HG02981 (cell line): ENCODE measurements around the gene RASL11B.

Source experiments
- ATAC-seq: cut with Tn5 transposase; IDR thresholded peaks from one replicate; pipeline ENCODE4 v1.9.1; 2021; ENCODE audit warnings: mild to moderate bottlenecking, moderate library complexity; ENCODE audit not compliant: unreplicated experiment

The RASL11B gene

GRCh38 chr4:52911684-52912294 is 49.7 kb downstream of the RASL11B start:
- ATAC-seq: peak; percentile 89

- ATAC-seq: no peak
These were observed 50.5 kb downstream of the RASL11B start for GRCh38 chr4:52912608-52913007.

- no peak for ATAC-seq
These were observed 52.0 kb downstream of the RASL11B start for GRCh38 chr4:52914051-52914605.

DNA sequence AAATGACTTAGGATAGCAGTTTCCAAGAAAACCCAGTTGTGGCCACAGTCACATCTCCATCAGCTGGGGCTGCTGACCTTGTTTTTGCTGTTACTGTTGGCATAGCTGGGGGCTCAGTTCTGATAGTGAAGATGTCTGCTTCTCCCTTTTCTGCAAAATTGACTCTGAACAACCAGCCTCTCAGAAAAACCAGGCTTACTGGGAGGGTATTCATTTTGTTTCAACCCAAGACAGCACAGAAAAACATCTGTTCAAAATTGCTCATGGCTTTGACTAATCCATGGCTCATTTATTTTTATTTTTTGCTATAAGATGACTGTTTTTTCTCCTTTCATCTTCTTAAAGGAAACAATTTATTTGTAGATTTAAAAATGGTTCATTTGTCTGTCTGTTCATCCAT is 53.1 kb downstream of the RASL11B start:
- no peak for ATAC-seq

- ATAC-seq: no peak
These were observed 53.7 kb downstream of the RASL11B start for GRCh38 chr4:52915730-52916300.
